GM23338 (cell line): ENCODE data around the gene PATE1. TPM values are rescaled to one million over a fixed set of nuclear protein-coding genes. Genes with fewer than 3 reads are reported as not detected.

Experiments
- ATAC-seq: fragments of 200-7000 bp; cut with Tn5 transposase; 3 replicates; pipeline ENCODE4 v1.9.1; 2020
- DNase-seq: peaks from one replicate; pipeline ENCODE4 v3.0.0-alpha.2; 2015; ENCODE audit warnings: low spot score
- H2AFZ ChIP-seq: fragments of 200-600 bp; sonication (generic); 2 replicates; pipeline ENCODE4 v1.8.0; 2016; ENCODE audit warnings: antibody characterized with exemption, mild to moderate bottlenecking, moderate library complexity
- H3F3A ChIP-seq: fragments of 200-600 bp; sonication (generic); replicated peaks from 2 replicates; pipeline ENCODE4 v1.8.0; 2017; ENCODE audit warnings: antibody characterized with exemption, mixed run types, low read depth
- H3K27ac ChIP-seq: fragments of 200-600 bp; sonication (generic); 2 replicates; pipeline ENCODE4 v1.6.1; 2016; ENCODE audit warnings: low read depth
- H3K27me3 ChIP-seq: fragments of 200-600 bp; sonication (generic); 2 replicates; pipeline ENCODE4 v1.8.0; 2016; ENCODE audit warnings: mild to moderate bottlenecking, mixed run types, moderate library complexity; ENCODE audit not compliant: insufficient read depth
- H3K36me3 ChIP-seq: fragments of 200-600 bp; sonication (generic); 2 replicates; pipeline ENCODE4 v1.8.0; 2016; ENCODE audit warnings: mild to moderate bottlenecking; ENCODE audit not compliant: insufficient read depth
- H3K4me1 ChIP-seq: fragments of 200-600 bp; sonication (generic); 2 replicates; pipeline ENCODE4 v1.8.0; 2016; ENCODE audit warnings: mild to moderate bottlenecking, moderate library complexity; ENCODE audit not compliant: insufficient read depth
- H3K4me2 ChIP-seq: fragments of 200-600 bp; sonication (generic); 2 replicates; pipeline ENCODE4 v1.7.1; 2017; ENCODE audit warnings: mixed run types
- H3K4me3 ChIP-seq: fragments of 200-600 bp; sonication (generic); 2 replicates; pipeline ENCODE4 v1.6.1; 2016; ENCODE audit warnings: mixed run types
- H3K79me2 ChIP-seq: fragments of 200-600 bp; sonication (generic); replicated peaks from 2 replicates; pipeline ENCODE4 v1.8.0; 2017; ENCODE audit warnings: mild to moderate bottlenecking; ENCODE audit not compliant: insufficient read depth
- H3K9me2 ChIP-seq: fragments of 200-600 bp; sonication (generic); 2 replicates; pipeline ENCODE4 v1.8.0; 2017; ENCODE audit not compliant: insufficient read depth
- H4K20me1 ChIP-seq: fragments of 200-600 bp; sonication (generic); replicated peaks from 2 replicates; pipeline ENCODE4 v1.8.0; 2017; ENCODE audit warnings: mild to moderate bottlenecking; ENCODE audit not compliant: insufficient read depth
- H3K27ac Mint-ChIP-seq: 2 replicates; pipeline ENCODE4 v1.8.0; 2020; ENCODE audit warnings: inconsistent platforms, mild to moderate bottlenecking, moderate library complexity, mixed read lengths
- H3K27me3 Mint-ChIP-seq: 3 replicates; pipeline ENCODE4 v1.8.0; 2022; ENCODE audit warnings: low read depth, mild to moderate bottlenecking, moderate library complexity, mixed read lengths, inconsistent platforms; ENCODE audit not compliant: insufficient read depth, poor library complexity
- H3K36me3 Mint-ChIP-seq: 3 replicates; pipeline ENCODE4 v1.8.0; 2021; ENCODE audit warnings: low read depth, mild to moderate bottlenecking, inconsistent platforms, moderate library complexity, mixed read lengths
- H3K4me1 Mint-ChIP-seq: 3 replicates; pipeline ENCODE4 v1.8.0; 2020; ENCODE audit warnings: mild to moderate bottlenecking, inconsistent platforms, mixed read lengths
- H3K4me3 Mint-ChIP-seq: 3 replicates; pipeline ENCODE4 v1.8.0; 2021; ENCODE audit warnings: moderate library complexity, mild to moderate bottlenecking, inconsistent platforms, mixed read lengths
- H3K9me3 Mint-ChIP-seq: 3 replicates; pipeline ENCODE4 v1.8.0; 2020; ENCODE audit warnings: moderate library complexity, mild to moderate bottlenecking, inconsistent platforms, mixed read lengths
- CTCF ChIP-seq, 2 experiments: fragments of 200-600 bp in 1 of 2; sonication (generic) in 1 of 2; conservative IDR thresholded peaks; 2 replicates each; pipeline versions ENCODE4 v1.5.1 to v1.6.1; 2016 to 2017; ENCODE audit warnings: antibody characterized with exemption in 2 of 2, low read depth in 2 of 2, mild to moderate bottlenecking in 2 of 2, moderate library complexity in 1 of 2
- EZH2 ChIP-seq: fragments of 200-600 bp; sonication (generic); IDR thresholded peaks from one replicate; pipeline ENCODE4 v1.8.0; 2017; ENCODE audit warnings: antibody characterized with exemption, mild to moderate bottlenecking, low read depth; ENCODE audit not compliant: unreplicated experiment
- EZH2phosphoT487 ChIP-seq: fragments of 200-600 bp; sonication (generic); IDR thresholded peaks from one replicate; pipeline ENCODE4 v1.8.1; 2018; ENCODE audit warnings: antibody characterized with exemption; ENCODE audit not compliant: unreplicated experiment
- JUNB ChIP-seq: IDR thresholded peaks from one replicate; pipeline ENCODE4 v1.6.1; 2016; ENCODE audit warnings: antibody characterized with exemption; ENCODE audit not compliant: unreplicated experiment
- NANOG ChIP-seq: IDR thresholded peaks from 2 replicates; pipeline ENCODE4 v1.6.1; 2016; ENCODE audit warnings: antibody characterized with exemption, borderline replicate concordance
- POLR2AphosphoS5 ChIP-seq: IDR thresholded peaks from 2 replicates; pipeline ENCODE4 v1.6.1; 2016; ENCODE audit warnings: antibody characterized with exemption, low read depth
- REST ChIP-seq: IDR thresholded peaks from one replicate; pipeline ENCODE4 v1.6.1; 2018; ENCODE audit warnings: antibody characterized with exemption; ENCODE audit not compliant: unreplicated experiment
- STAT1 ChIP-seq: IDR thresholded peaks from one replicate; pipeline ENCODE4 v1.6.1; 2016; ENCODE audit warnings: antibody characterized with exemption; ENCODE audit not compliant: unreplicated experiment
- ZNF114 ChIP-seq: fragments of 250-450 bp; sonication (Bioruptor Pico); IDR thresholded peaks from 2 replicates; pipeline ENCODE4 v1.5.0; 2020; ENCODE audit warnings: mild to moderate bottlenecking, moderate library complexity
- ZNF462 ChIP-seq: fragments of 250-450 bp; sonication (Bioruptor Pico); IDR thresholded peaks from 2 replicates; pipeline ENCODE4 v1.5.0; 2020; ENCODE audit warnings: mild to moderate bottlenecking, moderate library complexity
- polyA plus RNA-seq: library from polyadenylated mRNA; unstranded; fragments of >200 nt; fragmentation: Nextera tagmentation; extraction: Ambion mirVana; gene quantifications from 2 replicates; pipeline ENCODE4 v1.2.1, GENCODE V29; 2016
- total RNA-seq: library from RNA; depleted of rRNA; stranded (reverse); fragments of >200 nt; shearing (Covaris generic); gene quantifications from 2 replicates; pipeline ENCODE4 v1.2.3, GENCODE V29; 2014
- TF ChIP-seq, protein P1 (sequence below): IDR thresholded peaks from 2 replicates; pipeline ENCODE4 v1.6.1; 2016; ENCODE audit warnings: antibody characterized with exemption

The PATE1 gene
- total and polyA plus RNA-seq, 2 experiments from 2014 or later: not detected

DNA sequence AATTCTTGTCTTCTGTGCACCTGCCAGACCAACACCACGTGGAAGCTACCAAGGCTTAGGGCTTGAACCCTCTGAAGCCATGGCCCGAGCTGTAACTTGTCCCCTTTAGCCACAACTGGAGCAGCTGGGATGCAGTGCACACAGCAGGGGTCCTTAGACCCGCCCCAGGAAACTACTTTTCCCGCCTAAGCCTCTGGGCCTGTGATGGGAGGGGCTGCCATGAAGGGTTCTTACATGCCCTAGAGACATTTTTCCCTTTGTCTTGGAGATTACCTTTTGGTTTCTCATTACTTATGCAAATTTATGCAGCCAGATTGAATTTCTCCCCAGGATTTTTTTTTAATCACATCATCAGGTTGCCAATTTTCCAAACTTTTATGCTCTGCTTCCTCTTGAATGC is 51.6 kb downstream of the PATE1 start:
- peaks cover 6% of the 10 kb centered on the region; the same call in 1 of the 2 replicates for H3K36me3 ChIP-seq
- no peaks in the 10 kb centered on the region for H3K27me3 ChIP-seq
- DNase-seq (peak; percentile 53), ATAC-seq (peak; percentile 53)
- Mint-ChIP-seq H3K27me3 (no peaks in the 10 kb centered on the region), H3K9me3 (peaks cover 32% of the 10 kb centered on the region), H3K27ac (no peak overlapping the region), H3K4me1 (peaks cover 12% of the 10 kb centered on the region), H3K36me3 (peaks cover 4% of the 10 kb centered on the region; the same call in 2 of the 3 replicates), H3K4me3 (no peak overlapping the region)
- no peaks in the 10 kb centered on the region for H4K20me1 ChIP-seq
- H3K9me2 ChIP-seq: peaks cover 17% of the 10 kb centered on the region
- H3K4me1 ChIP-seq: peaks cover 10% of the 10 kb centered on the region; the same call in 1 of the 2 replicates
- no peak overlapping the region for H3K4me3 ChIP-seq
- no peak overlapping the region for H3K4me2 ChIP-seq
- no peaks in the 10 kb centered on the region for H3K79me2 ChIP-seq
- no peak overlapping the region for H2AFZ ChIP-seq
- H3K27ac ChIP-seq: no peak overlapping the region
- no peaks in the 10 kb centered on the region for H3F3A ChIP-seq
- TF ChIP-seq EZH2phosphoT487 (no peak), EZH2 (no peak), POLR2AphosphoS5 (no peak), NANOG (no peak), ZNF462 (CRISPR knock-in tag) (no peak), ZNF114 (CRISPR knock-in tag) (no peak), STAT1 (no peak), CTCF (conservative IDR thresholded peaks at IDR 0.05; ENCODE audit: low read depth in 2 of 2) (no peak), REST (no peak), JUNB (no peak)
- TF ChIP-seq, protein P1, sequence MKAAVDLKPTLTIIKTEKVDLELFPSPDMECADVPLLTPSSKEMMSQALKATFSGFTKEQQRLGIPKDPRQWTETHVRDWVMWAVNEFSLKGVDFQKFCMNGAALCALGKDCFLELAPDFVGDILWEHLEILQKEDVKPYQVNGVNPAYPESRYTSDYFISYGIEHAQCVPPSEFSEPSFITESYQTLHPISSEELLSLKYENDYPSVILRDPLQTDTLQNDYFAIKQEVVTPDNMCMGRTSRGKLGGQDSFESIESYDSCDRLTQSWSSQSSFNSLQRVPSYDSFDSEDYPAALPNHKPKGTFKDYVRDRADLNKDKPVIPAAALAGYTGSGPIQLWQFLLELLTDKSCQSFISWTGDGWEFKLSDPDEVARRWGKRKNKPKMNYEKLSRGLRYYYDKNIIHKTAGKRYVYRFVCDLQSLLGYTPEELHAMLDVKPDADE: no peak
